HG02884 (cell line): Measurements from ENCODE around the gene PMP22.

Experiments
- ATAC-seq: cut with Tn5 transposase; IDR thresholded peaks from one replicate; pipeline ENCODE4 v1.9.1; 2021; ENCODE audit warnings: mild to moderate bottlenecking, moderate library complexity; ENCODE audit not compliant: unreplicated experiment

The PMP22 gene

GRCh38 chr17:15278380-15278779 lies 13.3 kb upstream of the PMP22 start:
- ATAC-seq: no peak

GRCh38 chr17:15274017-15274416 lies 8.9 kb upstream of the PMP22 start:
- no peak for ATAC-seq

- ATAC-seq: no peak
These were observed 8.1 kb upstream of the PMP22 start for GRCh38 chr17:15273141-15273793.

- no peak for ATAC-seq
These were observed 6.6 kb upstream of the PMP22 start for GRCh38 chr17:15271741-15272140.

GRCh38 chr17:15270628-15271381 lies 5.7 kb upstream of the PMP22 start:
- no peak for ATAC-seq

- ATAC-seq: no peak
These were observed 4.6 kb upstream of the PMP22 start for GRCh38 chr17:15269780-15270089.

- no peak for ATAC-seq
These were observed 4.1 kb upstream of the PMP22 start for GRCh38 chr17:15269087-15269779.

GRCh38 chr17:15268461-15268860 lies 3.3 kb upstream of the PMP22 start:
- ATAC-seq: no peak

GRCh38 chr17:15267996-15268395 lies 2.9 kb upstream of the PMP22 start:
- ATAC-seq: no peak

GRCh38 chr17:15266325-15267125 lies 1.4 kb upstream of the PMP22 start:
- no peak for ATAC-seq

- ATAC-seq: no peak
These were observed 584 bp downstream of the PMP22 start for GRCh38 chr17:15264542-15264941.

- no peak for ATAC-seq
These were observed 1.4 kb downstream of the PMP22 start for GRCh38 chr17:15263680-15264079.

- ATAC-seq: no peak
These were observed 1.9 kb downstream of the PMP22 start for GRCh38 chr17:15263206-15263579.

- ATAC-seq: no peak
These were observed 2.6 kb downstream of the PMP22 start for GRCh38 chr17:15262291-15263205.

GRCh38 chr17:15261802-15262290 lies 3.3 kb downstream of the PMP22 start:
- ATAC-seq: no peak

GRCh38 chr17:15261258-15261801 lies 3.8 kb downstream of the PMP22 start:
- no peak for ATAC-seq

- no peak for ATAC-seq
These were observed 4.5 kb downstream of the PMP22 start for GRCh38 chr17:15260376-15261257.

GRCh38 chr17:15257796-15258512 lies 7.2 kb downstream of the PMP22 start:
- no peak for ATAC-seq
